ENCODE measurements around the gene MYO9B.

DNA sequence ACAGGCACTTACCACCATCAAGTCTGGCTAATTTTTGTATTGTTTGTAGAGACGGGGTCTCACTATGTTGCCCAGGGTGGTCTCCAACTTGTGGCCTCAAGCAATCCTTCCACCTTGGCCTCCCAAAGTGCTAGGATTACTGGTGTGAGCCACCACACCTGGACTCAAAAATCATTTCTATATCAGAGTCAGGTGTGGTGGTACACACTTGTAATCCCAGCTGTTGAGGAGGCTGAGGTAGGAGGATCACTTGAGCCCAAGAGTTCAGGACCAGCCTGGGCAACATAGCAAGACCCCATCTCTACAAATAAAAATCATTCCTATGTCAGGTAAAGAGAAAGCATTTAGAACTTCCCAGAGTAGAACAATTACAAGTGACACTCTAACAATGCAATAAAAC lies 48.4 kb downstream of the MYO9B start:
- TF ChIP-seq POLR2A (IDR thresholded peaks at IDR 0.05): no peak
- TF ChIP-seq, protein P1, sequence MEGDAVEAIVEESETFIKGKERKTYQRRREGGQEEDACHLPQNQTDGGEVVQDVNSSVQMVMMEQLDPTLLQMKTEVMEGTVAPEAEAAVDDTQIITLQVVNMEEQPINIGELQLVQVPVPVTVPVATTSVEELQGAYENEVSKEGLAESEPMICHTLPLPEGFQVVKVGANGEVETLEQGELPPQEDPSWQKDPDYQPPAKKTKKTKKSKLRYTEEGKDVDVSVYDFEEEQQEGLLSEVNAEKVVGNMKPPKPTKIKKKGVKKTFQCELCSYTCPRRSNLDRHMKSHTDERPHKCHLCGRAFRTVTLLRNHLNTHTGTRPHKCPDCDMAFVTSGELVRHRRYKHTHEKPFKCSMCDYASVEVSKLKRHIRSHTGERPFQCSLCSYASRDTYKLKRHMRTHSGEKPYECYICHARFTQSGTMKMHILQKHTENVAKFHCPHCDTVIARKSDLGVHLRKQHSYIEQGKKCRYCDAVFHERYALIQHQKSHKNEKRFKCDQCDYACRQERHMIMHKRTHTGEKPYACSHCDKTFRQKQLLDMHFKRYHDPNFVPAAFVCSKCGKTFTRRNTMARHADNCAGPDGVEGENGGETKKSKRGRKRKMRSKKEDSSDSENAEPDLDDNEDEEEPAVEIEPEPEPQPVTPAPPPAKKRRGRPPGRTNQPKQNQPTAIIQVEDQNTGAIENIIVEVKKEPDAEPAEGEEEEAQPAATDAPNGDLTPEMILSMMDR (IDR thresholded peaks at IDR 0.05): no peak
- no peak for TF ChIP-seq POLR2AphosphoS5 (IDR thresholded peaks at IDR 0.05)
- TF ChIP-seq EP300 (IDR thresholded peaks at IDR 0.05): no peak

Measured in sigmoid colon (tissue), 4 donors.